ENCODE data around the gene AK2.
"Not testable (repeated sequence)": the region's sequence is repeated elsewhere in the genome, so short reads cannot be mapped to it uniquely, and the experiment has no call there.

The AK2 gene

DNA sequence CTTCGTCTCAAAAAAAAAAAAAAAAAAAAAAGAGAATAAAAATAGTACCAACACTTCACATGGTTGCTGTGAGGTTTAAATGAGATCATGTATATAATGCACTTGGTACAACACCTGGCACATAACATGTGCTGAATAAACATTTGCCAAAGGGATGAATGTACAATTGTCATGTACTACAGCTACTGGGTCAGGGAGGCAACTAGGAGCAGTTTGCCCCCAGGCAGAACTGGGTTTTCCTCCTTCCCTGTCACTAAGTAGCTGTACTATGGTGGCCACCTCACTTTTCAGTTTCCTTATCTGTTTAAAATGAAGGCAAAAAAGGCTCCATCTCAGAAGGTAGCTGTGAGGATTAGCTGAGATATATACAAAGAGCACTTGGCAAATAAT, 11.5 kb downstream of the AK2 start:
- in situ Hi-C loops (cut with MboI; ENCODE audit: low sequenced_read_pairs), result no loop called here

DNA sequence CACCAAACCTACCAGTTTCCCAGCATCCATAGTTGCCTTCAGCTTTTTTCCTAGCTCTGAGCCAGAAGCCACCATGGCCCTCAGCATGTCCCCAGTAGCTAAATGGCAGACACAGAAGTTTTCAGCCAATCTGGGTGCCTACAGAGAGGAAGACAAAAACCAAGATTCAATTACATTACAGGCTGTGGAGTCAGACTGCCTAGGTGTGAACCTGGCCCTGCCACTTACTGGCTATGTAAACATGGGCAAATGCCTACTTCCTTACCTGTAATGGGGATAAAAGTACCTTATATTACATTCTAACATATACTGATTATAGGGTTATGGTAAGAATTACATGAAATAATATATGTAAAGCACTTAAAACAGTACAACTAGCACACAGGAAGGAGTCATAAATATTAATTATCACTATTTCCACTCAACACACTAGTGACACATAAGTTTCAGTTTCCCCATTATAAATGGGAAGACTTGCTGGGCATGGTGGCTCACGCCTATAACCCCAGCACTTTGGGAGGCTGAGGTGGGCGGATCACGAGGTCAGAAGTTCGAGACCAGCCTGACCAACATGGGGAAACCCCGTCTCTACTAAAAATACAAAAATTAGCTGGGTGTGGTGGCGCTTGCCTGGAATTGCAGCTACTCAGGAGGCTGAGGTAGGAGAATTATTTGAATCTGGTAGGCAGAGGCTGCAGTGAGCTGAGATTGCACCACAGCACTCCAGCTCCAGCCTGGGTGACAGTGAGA, 12.1 kb downstream of the AK2 start:
- in situ Hi-C loops (cut with MboI; ENCODE audit: low sequenced_read_pairs), result not testable (repeated sequence)

DNA sequence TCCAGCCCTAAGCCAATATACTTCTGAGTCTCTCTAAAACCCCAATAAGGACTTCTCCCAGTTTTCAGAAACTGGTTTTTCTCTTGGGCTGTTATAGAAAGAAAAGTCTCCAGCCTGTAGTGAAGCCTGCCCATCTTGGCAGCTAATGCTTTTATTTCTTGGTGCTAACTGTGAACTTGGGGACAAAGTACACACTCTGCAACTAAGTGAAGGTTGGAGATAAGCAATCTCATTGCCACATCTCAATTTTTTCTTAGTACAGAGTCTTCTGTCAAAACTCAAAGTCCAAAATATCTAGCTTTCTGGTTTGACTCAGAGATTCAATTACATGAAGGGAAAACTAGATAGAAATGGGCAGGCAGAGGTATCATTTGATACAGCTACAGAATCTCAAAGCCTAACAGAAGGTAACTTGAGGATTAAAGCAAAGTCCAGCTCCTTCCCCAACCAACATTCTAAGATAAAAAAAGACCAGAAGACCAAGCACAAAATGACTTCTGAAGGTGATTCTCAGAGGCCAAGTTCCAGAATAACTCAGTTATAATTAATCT, 14.0 kb downstream of the AK2 start:
- in situ Hi-C loops (cut with MboI; ENCODE audit: low sequenced_read_pairs), result no loop called here

DNA sequence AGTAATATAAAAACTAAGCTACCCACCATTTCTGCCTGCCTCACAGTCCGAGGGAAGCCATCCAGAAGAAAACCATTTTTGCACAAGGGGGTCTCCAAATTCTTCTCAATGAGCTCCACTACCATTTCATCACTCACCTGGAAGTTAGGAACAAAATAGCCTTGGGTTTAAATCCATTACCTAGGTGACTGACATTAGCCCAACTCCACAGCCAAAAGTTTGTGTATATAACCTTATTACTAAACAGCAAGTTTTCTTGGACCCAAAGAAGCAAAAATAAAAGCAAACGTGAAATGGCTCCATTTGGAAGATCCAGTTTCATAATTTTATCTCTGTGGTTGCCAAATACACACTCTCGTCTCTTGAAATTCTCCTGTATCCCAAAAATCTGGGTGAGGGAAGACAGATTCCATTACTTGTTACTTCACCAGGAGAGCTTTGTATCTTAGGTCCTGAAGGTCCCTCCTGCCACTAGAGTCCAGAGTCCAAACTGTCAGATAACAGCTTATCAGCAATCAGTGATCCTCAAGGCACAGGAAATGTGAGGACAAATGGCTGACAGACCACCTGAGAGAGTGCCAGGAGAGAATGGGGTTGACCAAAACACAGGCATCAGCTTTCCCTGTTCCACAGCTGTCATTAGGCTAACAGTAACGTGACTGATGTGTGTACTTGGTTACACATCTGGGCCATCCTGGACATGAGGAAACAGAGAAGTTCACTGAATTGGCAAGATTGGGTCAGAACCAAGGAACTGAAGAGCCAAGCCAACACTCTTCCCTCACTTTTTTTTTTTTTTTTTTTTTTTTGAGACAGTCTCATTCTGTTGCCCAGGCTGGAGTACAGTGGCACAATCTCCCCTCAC, 14.9 kb downstream of the AK2 start:
- in situ Hi-C loops (cut with MboI; ENCODE audit: low sequenced_read_pairs), result no loop called here

DNA sequence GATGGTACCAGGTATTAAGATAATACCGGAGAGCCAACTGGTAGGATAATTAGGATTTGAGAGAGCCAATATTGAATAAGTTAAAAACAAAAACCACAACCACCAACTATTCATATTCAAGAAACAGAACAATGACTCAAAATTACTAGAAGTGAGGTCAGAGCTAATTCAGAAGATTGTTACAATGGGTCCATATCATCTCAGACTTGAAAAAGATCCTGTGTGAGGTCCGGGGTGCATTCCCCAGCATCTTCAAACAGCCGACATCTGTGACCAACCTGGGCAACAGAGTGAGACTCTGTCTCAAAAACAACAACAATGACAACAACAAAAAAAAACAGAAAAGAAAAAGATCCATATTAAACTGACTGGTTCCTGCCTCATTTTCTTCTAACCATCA, 18.6 kb downstream of the AK2 start:
- in situ Hi-C loops (cut with MboI; ENCODE audit: low sequenced_read_pairs), result no loop called here

DNA sequence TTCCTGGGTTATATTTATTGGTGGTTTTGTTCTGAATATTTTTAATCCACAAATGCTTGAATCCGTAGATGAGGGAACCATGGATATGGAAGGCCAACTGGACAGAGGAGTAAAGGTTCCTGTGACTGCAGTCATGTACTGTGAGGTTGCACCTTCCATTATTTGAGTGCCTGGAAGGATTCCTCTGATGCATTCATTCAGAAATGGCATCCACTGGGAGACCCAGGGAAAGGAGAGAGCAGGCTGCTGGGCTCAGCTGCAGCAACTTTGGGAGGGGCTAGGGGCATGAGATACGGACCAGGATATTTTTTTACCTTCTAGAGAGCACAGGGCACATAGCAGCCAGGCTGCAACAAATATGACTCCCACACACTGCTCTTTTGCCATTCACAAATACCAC, 19.5 kb downstream of the AK2 start:
- in situ Hi-C loops (cut with MboI; ENCODE audit: low sequenced_read_pairs), result no loop called here

DNA sequence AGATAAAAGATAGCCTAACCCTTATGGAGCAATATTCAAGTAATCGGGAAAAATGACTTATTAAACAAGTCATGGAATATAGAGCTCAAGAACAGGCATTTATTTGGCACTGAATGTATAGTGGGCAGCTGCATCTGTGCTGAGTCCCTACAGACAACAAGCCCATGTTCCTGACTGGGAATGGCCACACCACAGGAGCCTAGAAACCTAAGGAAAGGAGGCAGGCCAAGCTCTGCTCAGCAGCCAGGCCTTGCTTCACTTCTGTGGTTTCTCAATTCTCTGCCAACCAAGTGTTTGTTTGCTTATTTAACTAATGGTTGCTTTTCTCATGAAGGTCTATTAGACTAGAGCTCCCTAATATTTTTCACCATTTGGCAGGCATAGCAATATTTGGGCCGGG, 21.5 kb downstream of the AK2 start:
- in situ Hi-C loops (cut with MboI; ENCODE audit: low sequenced_read_pairs), result no loop called here

DNA sequence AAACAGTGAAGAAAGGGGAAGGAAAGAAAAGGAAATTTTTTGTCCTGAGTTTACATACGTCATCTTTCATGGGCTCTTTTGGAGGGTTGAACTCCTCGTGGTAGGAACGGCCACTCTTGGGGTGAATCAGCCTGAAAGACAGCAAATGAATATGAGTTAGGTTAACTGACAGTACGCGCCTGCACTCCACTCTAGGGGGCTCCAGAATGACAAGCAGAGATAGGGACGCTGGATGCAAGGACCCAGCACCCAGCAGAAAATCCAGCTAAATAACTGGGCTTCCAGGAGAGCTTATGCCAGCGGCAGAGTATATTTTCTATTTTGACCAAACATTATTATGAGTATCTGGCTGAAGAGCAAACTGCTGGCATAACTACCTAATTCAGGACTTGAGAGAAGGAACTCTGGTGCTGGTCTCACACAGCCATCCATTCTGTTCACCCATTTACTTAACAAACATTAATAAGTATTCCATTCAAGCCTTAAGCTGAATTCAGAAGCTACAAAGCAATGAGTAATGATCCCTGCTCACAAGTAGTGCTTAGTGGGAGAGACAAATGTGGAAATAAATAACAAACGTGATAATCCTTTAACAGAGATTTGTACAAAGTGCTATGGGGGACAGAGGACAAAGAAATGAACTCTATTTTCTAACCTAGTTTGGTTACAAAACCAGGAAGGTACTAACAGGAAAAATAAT, 22.1 kb downstream of the AK2 start:
- in situ Hi-C loops (cut with MboI; ENCODE audit: low sequenced_read_pairs), result loop anchor here (5.0 kb wide), 1 partner anchor 77 kb away; no protein-coding TSS in a partner anchor

DNA sequence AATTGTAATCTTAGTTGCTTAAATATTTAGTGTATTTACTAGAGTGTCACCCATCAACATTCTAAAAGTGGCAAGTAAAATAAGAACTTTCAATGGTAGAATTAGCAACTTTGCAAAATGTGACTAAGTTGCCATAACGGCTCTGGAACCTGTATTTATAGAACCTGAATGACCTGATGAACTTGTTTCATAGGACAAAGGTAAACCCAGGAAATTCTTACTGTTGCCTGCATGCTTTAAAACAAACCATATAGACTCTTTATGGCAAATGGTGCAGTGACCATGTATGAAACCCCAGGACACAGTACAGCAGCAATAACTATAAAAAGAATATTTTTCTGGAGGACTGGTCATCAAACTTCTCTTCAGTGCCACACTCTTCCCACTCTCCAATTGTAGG, 22.9 kb downstream of the AK2 start:
- in situ Hi-C loops (cut with MboI; ENCODE audit: low sequenced_read_pairs), result loop anchor here (5.0 kb wide), 1 partner anchor 76 kb away; no protein-coding TSS in a partner anchor

DNA sequence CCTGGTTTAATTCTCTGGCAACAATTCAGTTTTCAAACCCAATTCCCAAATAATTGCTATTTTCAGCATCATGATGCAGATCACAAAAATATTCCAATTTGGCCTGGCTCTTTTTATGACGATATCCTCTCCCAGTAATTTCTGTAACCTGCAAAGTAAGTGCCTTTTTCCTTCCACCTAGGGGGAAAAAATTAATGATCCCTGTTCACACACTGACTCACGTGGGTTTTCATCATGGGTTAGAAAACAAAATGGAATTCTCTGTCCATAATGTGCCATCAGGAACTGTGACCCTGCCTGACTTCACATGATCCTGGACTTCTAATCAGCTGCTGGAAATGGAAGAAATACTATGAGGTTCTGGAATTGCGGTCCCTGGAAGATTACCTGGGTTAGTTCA, 24.5 kb downstream of the AK2 start:
- in situ Hi-C loops (cut with MboI; ENCODE audit: low sequenced_read_pairs), result loop anchor here (5.0 kb wide), 1 partner anchor 75 kb away; no protein-coding TSS in a partner anchor

DNA sequence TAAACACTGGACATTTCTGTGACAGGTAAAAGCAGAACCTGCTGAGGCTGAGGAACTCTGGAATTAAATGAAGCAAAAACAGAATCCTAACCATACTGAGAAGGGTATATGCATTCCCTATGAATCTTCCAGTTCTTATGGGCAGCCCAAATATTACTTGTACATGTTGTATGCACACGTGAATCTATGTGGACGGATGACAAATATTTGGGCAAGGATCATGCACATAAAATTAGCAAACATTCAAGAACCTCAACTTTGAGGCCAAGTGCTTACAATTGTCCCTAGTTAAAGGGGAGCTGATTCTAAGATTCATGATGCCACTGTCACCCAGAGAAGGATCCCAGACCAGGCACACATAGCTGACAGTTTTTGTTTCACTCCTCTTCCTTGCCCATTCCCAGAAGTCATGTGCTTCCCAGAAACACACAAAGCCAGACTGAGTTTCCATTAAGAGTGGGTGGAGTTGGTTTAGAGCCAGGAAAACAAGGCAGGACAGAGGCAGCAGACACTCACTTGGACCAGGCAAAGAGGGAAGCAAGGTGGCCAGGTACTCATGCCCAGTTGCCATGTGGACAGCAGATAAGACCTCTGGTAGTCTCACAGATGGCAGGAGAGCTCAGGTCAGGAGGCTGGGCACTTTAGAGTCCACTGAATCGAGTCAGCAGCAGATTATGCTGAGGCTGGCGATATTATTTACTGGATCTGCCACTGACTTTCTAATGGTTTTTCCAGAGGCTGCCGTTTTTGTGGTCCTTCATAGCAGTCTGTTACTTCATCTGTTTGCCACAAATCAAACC, 25.6 kb downstream of the AK2 start:
- in situ Hi-C loops (cut with MboI; ENCODE audit: low sequenced_read_pairs), result loop anchor here (5.0 kb wide), 1 partner anchor 74 kb away; no protein-coding TSS in a partner anchor

DNA sequence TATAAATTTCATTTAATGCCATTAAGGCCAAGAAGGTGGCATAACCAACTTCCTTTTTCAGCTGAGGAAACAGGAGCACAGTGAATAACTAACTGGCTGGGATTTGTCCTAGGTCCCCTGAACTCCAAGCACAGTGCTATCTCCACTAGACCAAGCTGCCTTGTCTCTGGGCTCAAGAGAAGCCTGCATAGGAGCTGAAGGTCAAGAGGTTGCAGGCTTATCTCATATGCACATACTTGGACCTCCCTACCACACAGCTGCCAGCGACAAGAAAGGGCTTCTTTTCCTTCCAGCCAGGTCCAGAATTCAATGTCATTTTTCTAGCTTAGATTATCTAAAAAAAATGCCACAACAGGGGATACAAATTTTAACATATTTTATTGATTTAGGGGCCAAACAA, 27.1 kb downstream of the AK2 start:
- in situ Hi-C loops (cut with MboI; ENCODE audit: low sequenced_read_pairs), result no loop called here

DNA sequence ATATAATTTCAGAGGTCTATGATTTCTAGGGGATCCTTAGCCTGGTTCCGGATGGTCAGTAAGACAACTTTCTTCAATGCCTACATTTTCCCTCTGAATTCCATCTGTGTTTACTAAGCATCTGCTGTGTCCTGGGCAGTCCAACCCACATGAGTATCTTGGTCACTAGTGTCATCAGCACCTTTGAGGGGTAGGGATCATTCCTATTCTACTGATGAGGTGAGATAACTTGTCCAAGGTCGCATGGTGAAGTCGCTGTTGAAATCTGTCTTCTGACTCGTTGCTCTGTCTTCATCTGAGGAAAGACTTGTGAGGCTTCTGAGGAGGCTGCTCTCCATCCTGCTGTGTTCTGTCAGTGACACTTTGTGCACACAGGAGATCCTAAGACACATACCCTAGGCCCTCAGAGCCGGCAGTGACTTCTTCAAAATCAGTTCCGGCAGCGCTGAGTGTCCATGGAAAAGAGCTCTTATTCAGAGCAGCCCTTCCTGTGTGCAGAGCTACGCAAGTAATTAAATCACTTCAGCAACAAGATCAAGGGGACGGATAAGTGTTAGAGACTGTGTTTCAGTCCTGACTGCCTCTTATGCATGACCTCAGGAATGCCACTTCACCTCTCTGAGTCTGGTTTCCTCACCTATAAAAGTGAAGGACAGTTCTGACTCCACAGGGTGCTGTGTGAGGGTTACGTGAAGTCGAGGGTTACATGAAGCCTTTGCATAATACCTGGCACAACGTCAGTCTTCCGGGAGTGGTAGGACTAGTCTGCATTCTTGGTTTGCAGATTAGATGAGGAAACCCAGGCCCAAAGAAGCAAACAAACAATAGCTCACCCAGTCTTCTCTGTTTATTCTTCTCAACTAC, 28.4 kb downstream of the AK2 start:
- in situ Hi-C loops (cut with MboI; ENCODE audit: low sequenced_read_pairs), result no loop called here

DNA sequence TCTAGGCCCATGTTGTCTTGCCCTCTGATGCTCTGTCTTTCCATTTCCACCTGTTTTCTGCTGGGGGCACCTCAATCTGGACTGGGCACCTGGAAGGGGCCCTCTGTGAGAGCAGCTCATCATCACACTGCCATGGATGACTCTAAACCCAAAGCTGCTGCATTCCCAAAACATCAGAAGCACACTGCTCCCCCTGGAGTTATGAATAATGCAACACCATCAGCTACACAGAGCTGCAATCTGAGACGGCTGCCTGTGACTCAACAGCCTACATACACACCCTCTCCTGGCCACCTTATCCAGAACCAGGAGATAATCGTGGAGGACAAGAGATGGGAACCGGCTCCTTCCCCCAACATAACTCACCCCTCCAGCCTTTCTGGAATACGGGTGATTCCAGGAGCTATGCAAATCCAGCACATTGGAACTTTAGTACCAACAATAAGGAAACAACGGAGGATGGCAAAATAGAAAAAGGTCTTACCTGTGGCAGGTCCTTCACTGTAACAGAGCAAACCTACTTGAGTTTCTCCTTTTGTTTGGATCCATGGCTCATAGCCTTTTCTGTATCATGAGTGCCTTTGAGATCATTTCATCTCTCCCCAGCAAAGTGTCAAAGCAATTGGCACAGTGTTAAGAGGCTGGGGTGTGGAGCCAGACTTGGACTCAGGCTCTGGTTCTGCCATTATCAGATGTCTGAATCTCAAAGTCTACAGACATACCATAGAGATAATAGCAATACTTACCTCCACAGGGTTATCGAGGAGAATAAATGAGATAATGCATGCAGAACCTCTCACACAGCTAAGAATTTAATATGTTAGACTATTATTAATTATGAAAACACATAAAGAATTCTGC, 29.3 kb downstream of the AK2 start:
- in situ Hi-C loops (cut with MboI; ENCODE audit: low sequenced_read_pairs), result no loop called here

DNA sequence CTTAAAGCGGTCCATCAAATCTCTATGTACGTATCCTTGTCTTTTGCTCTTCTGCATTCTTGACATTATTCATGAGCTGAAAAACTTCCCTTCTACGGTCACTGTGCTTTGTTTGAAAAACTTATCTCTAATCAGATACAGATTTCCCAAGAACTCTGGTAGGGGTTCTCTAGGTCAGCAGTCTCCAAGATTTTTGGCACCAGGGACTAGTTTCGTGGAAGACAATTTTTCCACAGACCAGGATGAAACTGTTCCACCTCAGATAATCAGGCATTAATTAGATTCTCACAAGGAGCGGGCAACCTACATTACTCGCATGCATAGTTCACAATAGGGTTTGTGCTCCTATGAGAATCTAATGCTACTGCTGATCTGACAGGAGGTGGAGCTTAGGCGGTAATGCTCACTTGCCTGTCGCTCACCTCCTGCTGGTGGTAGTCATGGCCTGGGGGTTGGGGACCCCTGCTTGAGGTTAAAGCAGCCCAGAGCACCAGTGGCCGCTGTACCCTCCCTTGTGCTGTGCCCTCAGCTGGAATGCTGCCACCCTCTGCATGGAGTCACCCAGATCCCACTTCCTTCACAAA, 30.8 kb downstream of the AK2 start:
- in situ Hi-C loops (cut with MboI; ENCODE audit: low sequenced_read_pairs), result no loop called here

DNA sequence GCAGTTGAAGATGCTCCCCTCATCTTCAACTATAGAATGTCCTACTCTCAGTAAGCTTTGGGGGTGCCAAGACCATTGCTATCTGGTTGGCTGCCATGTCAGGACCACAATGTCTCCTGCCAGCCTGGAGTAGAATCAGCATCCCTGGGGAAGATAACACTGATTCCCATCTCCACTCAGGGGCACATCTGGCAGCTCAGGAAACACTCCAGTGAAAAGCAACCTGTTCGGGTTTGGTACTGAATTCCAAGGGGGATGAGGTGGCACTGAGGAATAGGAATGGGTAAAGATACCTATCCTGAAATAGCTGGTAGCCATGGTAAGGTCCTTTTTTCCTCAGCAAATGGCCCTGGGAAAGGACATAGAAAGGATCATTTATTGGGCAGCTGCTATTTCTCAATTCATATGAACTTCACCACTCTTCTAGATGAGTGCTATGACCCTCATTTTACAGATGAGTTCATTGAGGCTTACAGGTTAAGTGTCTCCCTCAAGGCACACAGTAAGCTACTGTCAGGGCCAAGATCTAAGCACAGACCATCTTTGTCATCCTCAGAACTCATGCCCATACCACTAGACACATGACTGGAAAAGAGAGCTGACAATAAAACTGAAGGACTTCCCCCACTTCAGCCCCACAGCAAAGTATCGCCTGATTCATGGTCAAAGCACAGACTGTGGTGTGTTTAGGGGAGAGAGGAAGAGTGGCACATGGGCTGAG, 31.4 kb downstream of the AK2 start:
- in situ Hi-C loops (cut with MboI; ENCODE audit: low sequenced_read_pairs), result no loop called here

DNA sequence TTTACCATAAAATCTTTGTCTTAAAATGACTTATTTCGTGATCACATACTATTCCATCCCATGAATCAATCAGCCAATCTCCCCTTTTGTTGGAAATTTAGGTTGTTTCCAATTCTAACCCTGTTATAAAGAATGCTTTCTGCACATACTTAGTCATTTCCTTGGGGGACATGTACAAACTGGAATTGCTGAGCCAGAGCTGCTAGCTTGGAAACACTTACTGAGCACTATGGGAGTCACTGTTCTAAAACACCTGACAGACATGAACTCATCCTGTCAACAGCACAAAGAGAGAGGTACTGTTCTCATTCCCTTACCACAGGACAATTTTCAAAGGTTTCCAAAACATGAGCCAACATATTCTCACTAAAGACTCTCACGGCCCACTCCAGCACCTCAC, 32.1 kb downstream of the AK2 start:
- in situ Hi-C loops (cut with MboI; ENCODE audit: low sequenced_read_pairs), result no loop called here
